ENCODE data around the gene ZSCAN31. TPM values are rescaled to one million over a fixed set of nuclear protein-coding genes. Genes with fewer than 3 reads are reported as not detected.
"Not testable (repeated sequence)": the region's sequence is repeated elsewhere in the genome, so short reads cannot be mapped to it uniquely, and the experiment has no call there.

The ZSCAN31 gene
- total RNA-seq, 1 donor, result 1.3 TPM

- Histone ChIP-seq H3K27me3 (ENCODE audit: insufficient read depth, low read length) (peaks cover 4% of the 10 kb centered on the region), H3K4me3 (ENCODE audit: low read length) (no peak overlapping the region), H3K4me1 (ENCODE audit: insufficient read depth, low read length) (peaks cover 14% of the 10 kb centered on the region), H3K9me3 (ENCODE audit: low read depth, low read length) (peaks cover 9% of the 10 kb centered on the region)
These were observed 4.6 kb upstream of the ZSCAN31 start for GRCh38 chr6:28340310-28341095.

DNA sequence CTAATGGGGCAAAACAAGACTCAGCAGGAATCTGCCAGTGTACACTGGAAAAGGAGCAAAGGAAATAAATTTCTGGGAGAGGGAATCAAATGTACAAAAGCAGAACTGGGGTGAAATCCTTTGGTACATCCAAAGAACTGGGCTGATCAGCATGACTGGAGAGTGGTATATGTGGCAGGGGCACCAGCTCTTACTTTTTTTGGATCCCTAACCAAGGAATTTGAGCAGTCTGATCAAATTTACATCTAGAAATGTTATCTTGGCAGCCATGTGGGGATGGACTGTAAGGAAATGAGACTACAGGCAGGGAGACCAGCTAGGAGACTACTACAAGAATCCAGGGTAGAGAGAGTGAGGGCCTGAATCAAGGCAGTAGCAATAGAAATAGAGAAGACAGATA is 1.2 kb upstream of the ZSCAN31 start:
- peaks cover 19% of the 10 kb centered on the region for H3K4me1 ChIP-seq (ENCODE audit: insufficient read depth, low read length)
- H3K4me3 ChIP-seq (ENCODE audit: low read length), result no peak overlapping the region
- H3K27me3 ChIP-seq (ENCODE audit: insufficient read depth, low read length), result no peaks in the 10 kb centered on the region
- H3K9me3 ChIP-seq (ENCODE audit: low read depth, low read length), result peaks cover 9% of the 10 kb centered on the region

GRCh38 chr6:28336284-28337120 is 554 bp upstream of the ZSCAN31 start:
- H3K27me3 ChIP-seq (ENCODE audit: insufficient read depth, low read length), result no peaks in the 10 kb centered on the region
- peaks cover 19% of the 10 kb centered on the region for H3K4me1 ChIP-seq (ENCODE audit: insufficient read depth, low read length)
- peaks cover 9% of the 10 kb centered on the region for H3K9me3 ChIP-seq (ENCODE audit: low read depth, low read length)
- peak overlapping the region; percentile 91 for H3K4me3 ChIP-seq (ENCODE audit: low read length)

DNA sequence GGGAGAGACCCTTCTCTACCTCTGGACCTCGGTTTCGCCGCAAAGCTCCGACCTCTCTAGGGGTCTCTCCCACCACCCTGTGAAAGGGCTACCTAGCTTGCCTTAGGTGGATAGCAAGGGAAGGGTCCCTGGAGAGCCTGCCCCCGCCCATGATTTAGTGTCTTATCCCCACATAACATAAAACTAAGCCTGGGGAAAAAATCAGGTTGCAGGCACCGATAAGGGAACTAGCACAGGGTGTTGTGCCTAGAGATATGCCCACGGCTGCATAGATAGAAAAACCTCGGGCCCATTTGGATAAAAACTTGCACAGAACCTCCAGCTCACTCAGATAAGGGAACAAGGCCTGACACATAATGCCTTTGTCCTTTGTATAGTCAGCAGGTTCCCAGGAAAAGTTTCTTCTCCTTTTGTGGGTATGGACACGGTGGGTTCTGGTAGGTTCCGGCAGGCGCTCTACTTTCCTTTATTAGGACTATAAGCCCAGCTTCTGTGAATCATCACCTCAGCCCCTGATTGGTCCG is 846 bp downstream of the ZSCAN31 start:
- Histone ChIP-seq H3K4me3 (ENCODE audit: low read length) (peak overlapping the region; percentile 91), H3K4me1 (ENCODE audit: insufficient read depth, low read length) (peaks cover 19% of the 10 kb centered on the region), H3K9me3 (ENCODE audit: low read depth, low read length) (peaks cover 2% of the 10 kb centered on the region), H3K27me3 (ENCODE audit: insufficient read depth, low read length) (no peaks in the 10 kb centered on the region)

DNA sequence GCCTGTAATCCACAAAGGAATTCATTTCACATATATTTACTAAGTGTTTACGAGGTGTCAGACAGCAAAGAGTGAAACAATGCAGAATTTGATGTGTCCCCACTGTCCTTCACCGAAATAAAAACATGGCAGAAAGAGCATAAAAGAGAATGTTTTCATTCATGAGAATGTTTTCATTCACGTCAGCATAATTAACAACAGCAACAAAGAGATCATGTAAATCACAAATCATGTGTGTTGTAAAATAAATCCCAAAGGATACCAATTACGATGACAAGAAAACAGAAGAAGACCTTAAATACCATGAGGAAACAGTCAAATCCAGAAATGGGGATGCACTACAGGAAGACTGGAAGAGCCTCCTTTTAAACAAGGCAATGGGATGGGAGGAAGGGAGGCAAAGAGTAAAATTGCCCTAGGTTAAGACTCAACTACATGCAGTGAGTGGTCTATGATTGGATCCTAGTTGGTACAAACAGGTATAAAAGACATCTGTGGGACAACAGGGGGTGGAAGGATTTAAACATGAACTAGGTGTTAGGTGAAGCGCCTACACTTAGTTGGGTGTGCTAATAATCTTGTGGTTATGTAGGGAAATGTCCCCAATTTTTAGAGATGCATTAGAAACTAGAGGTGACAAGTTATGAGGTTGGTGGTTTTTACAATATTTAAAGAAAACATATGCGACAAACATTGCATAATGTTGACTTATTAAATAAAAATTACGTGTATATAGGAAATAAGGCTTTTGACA is 1.5 kb downstream of the ZSCAN31 start:
- no peaks in the 10 kb centered on the region for H3K9me3 ChIP-seq (ENCODE audit: low read depth, low read length)
- H3K4me3 ChIP-seq (ENCODE audit: low read length), result no peak overlapping the region
- H3K27me3 ChIP-seq (ENCODE audit: insufficient read depth, low read length), result no peaks in the 10 kb centered on the region
- peaks cover 19% of the 10 kb centered on the region for H3K4me1 ChIP-seq (ENCODE audit: insufficient read depth, low read length)

GRCh38 chr6:28333599-28334018 is 2.3 kb downstream of the ZSCAN31 start:
- Histone ChIP-seq H3K27me3 (ENCODE audit: insufficient read depth, low read length) (no peaks in the 10 kb centered on the region), H3K4me3 (ENCODE audit: low read length) (no peak overlapping the region), H3K4me1 (ENCODE audit: insufficient read depth, low read length) (peaks cover 19% of the 10 kb centered on the region), H3K9me3 (ENCODE audit: low read depth, low read length) (no peaks in the 10 kb centered on the region)

- H3K4me1 ChIP-seq (ENCODE audit: insufficient read depth, low read length), result peaks cover 19% of the 10 kb centered on the region
- H3K9me3 ChIP-seq (ENCODE audit: low read depth, low read length), result no peaks in the 10 kb centered on the region
These were observed 2.9 kb downstream of the ZSCAN31 start for GRCh38 chr6:28333047-28333446.

GRCh38 chr6:28330041-28330440 is 5.9 kb downstream of the ZSCAN31 start:
- Histone ChIP-seq H3K27me3 (ENCODE audit: insufficient read depth, low read length) (no peaks in the 10 kb centered on the region), H3K4me3 (ENCODE audit: low read length) (no peak overlapping the region), H3K9me3 (ENCODE audit: low read depth, low read length) (peaks cover 27% of the 10 kb centered on the region), H3K4me1 (ENCODE audit: insufficient read depth, low read length) (peaks cover 3% of the 10 kb centered on the region)

More at GRCh38 chr6:28333047-28333446, 2.9 kb downstream of the ZSCAN31 start:
- Histone ChIP-seq H3K27me3 (ENCODE audit: insufficient read depth, low read length) (no peaks in the 10 kb centered on the region), H3K4me3 (ENCODE audit: low read length) (no peak overlapping the region)

DNA sequence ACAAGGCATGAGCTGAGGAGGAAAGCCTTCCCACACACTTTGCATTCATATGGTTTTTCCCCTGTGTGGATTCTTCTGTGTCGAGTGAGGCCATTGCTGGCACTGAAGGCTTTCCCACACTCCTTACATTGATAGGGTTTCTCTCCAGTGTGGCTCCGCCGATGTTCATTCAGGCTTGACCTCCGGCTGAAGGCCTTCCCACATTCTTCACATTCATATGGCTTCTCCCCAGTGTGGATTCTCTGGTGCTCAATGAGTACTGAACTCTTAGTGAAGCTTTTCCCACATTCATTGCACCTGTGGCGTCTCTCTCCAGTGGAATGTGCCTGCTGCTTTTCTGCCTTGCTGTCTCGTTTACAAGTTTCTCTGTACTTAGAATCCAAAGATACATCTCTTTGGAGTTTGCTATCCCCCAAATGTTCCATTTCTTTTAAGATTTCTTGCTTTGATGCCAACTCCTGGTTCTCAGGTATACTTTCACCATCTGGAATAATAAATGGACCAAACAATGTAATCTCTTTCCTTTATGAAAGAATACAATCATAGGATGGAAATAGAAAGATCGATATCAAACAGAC is 9.5 kb downstream of the ZSCAN31 start:
- no peak overlapping the region for H3K4me3 ChIP-seq (ENCODE audit: low read length)
- peaks cover 33% of the 10 kb centered on the region for H3K9me3 ChIP-seq (ENCODE audit: low read depth, low read length)
- no peaks in the 10 kb centered on the region for H3K27me3 ChIP-seq (ENCODE audit: insufficient read depth, low read length)
- no peaks in the 10 kb centered on the region for H3K4me1 ChIP-seq (ENCODE audit: insufficient read depth, low read length)

- H3K4me1 ChIP-seq (ENCODE audit: insufficient read depth, low read length), result no peaks in the 10 kb centered on the region
These were observed 12.0 kb downstream of the ZSCAN31 start for GRCh38 chr6:28323813-28324424.

GRCh38 chr6:28322661-28323060 is 13.3 kb downstream of the ZSCAN31 start:
- Histone ChIP-seq H3K9me3 (ENCODE audit: low read depth, low read length) (peaks cover 32% of the 10 kb centered on the region), H3K27me3 (ENCODE audit: insufficient read depth, low read length) (no peaks in the 10 kb centered on the region), H3K4me1 (ENCODE audit: insufficient read depth, low read length) (no peaks in the 10 kb centered on the region), H3K4me3 (ENCODE audit: low read length) (no peak overlapping the region)

More at GRCh38 chr6:28323813-28324424, 12.0 kb downstream of the ZSCAN31 start:
- Histone ChIP-seq H3K27me3 (ENCODE audit: insufficient read depth, low read length) (no peaks in the 10 kb centered on the region), H3K4me3 (ENCODE audit: low read length) (no peak overlapping the region), H3K9me3 (ENCODE audit: low read depth, low read length) (peaks cover 33% of the 10 kb centered on the region)

- H3K27me3 ChIP-seq (ENCODE audit: insufficient read depth, low read length); H3K4me3 ChIP-seq (ENCODE audit: low read length); H3K4me1 ChIP-seq (ENCODE audit: insufficient read depth, low read length): not testable (repeated sequence)
These were observed 18.1 kb downstream of the ZSCAN31 start for GRCh38 chr6:28317866-28318265.

GRCh38 chr6:28315628-28316027 is 20.3 kb downstream of the ZSCAN31 start:
- H3K4me3 ChIP-seq (ENCODE audit: low read length), result no peak overlapping the region
- H3K4me1 ChIP-seq (ENCODE audit: insufficient read depth, low read length), result no peaks in the 10 kb centered on the region
- no peaks in the 10 kb centered on the region for H3K9me3 ChIP-seq (ENCODE audit: low read depth, low read length)
- no peaks in the 10 kb centered on the region for H3K27me3 ChIP-seq (ENCODE audit: insufficient read depth, low read length)

More at GRCh38 chr6:28317866-28318265, 18.1 kb downstream of the ZSCAN31 start:
- H3K9me3 ChIP-seq (ENCODE audit: low read depth, low read length), result not testable (repeated sequence)

GRCh38 chr6:28312939-28313338 is 23.0 kb downstream of the ZSCAN31 start:
- no peaks in the 10 kb centered on the region for H3K9me3 ChIP-seq (ENCODE audit: low read depth, low read length)
- no peaks in the 10 kb centered on the region for H3K27me3 ChIP-seq (ENCODE audit: insufficient read depth, low read length)
- no peak overlapping the region for H3K4me3 ChIP-seq (ENCODE audit: low read length)
- no peaks in the 10 kb centered on the region for H3K4me1 ChIP-seq (ENCODE audit: insufficient read depth, low read length)

All from mononuclear cell (primary cell).